Astrocyte of the cerebellum (primary cell): Measurements from ENCODE around the gene TNS4.

ENCODE experiments used
- DNase-seq: peaks from one replicate; pipeline ENCODE4 v3.0.0-alpha.2; 2011; ENCODE audit warnings: low read depth
- H3K4me3 ChIP-seq: 2 replicates; pipeline ENCODE4 v1.5.1; 2011; ENCODE audit warnings: mild to moderate bottlenecking, low read depth, low read length, moderate library complexity
- in situ Hi-C: cut with HindIII; loops from 2 replicates; pipeline ENCODE4 v1.10.0; 2017; ENCODE audit warnings: low sequenced_read_pairs
- TF ChIP-seq, protein P1 (sequence below): IDR thresholded peaks from 2 replicates; pipeline ENCODE4 v1.5.1; 2012; ENCODE audit warnings: low read length, low read depth, moderate library complexity, mild to moderate bottlenecking; ENCODE audit errors: missing control alignments

Gene TNS4

GRCh38 chr17:40522250-40522960 is 21.0 kb upstream of the TNS4 start:
- TF ChIP-seq, protein P1, sequence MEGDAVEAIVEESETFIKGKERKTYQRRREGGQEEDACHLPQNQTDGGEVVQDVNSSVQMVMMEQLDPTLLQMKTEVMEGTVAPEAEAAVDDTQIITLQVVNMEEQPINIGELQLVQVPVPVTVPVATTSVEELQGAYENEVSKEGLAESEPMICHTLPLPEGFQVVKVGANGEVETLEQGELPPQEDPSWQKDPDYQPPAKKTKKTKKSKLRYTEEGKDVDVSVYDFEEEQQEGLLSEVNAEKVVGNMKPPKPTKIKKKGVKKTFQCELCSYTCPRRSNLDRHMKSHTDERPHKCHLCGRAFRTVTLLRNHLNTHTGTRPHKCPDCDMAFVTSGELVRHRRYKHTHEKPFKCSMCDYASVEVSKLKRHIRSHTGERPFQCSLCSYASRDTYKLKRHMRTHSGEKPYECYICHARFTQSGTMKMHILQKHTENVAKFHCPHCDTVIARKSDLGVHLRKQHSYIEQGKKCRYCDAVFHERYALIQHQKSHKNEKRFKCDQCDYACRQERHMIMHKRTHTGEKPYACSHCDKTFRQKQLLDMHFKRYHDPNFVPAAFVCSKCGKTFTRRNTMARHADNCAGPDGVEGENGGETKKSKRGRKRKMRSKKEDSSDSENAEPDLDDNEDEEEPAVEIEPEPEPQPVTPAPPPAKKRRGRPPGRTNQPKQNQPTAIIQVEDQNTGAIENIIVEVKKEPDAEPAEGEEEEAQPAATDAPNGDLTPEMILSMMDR: no peak
- H3K4me3 ChIP-seq: no peak overlapping the region
- in situ Hi-C loops: no loop called here
- no peak for DNase-seq

GRCh38 chr17:40520991-40521453 is 19.6 kb upstream of the TNS4 start:
- DNase-seq: no peak
- H3K4me3 ChIP-seq: no peak overlapping the region
- TF ChIP-seq, protein P1: no peak
- in situ Hi-C loops: no loop called here

GRCh38 chr17:40519089-40519775 is 17.8 kb upstream of the TNS4 start:
- H3K4me3 ChIP-seq: no peak overlapping the region
- in situ Hi-C loops: no loop called here
- no peak for DNase-seq
- TF ChIP-seq, protein P1: no peak

GRCh38 chr17:40518401-40519088 is 17.1 kb upstream of the TNS4 start:
- in situ Hi-C loops: no loop called here
- TF ChIP-seq, protein P1: no peak
- H3K4me3 ChIP-seq: no peak overlapping the region
- DNase-seq: no peak

DNA sequence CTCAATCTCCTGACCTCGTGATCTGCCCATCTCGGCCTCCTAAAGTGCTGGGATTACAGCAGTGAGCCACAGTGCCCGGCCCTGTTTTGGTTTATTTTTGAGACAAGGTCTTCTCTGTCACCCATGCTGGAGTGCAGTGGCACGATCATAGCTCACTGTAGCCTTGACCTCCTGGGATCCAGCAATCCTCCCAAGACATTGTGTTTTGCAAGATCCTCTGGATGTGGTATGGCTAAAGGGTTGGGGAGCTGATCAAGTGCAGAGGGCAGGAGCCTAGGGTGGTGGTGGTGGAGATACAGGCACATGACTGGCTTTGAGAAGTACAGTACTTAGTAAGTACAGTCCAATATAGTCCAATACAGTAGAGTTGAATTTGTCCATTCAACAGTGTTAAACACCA is 16.6 kb upstream of the TNS4 start:
- in situ Hi-C loops: no loop called here
- no peak overlapping the region for H3K4me3 ChIP-seq
- DNase-seq: no peak
- TF ChIP-seq, protein P1: no peak

GRCh38 chr17:40517286-40517662 is 15.9 kb upstream of the TNS4 start:
- TF ChIP-seq, protein P1: no peak
- in situ Hi-C loops: no loop called here
- no peak for DNase-seq
- no peak overlapping the region for H3K4me3 ChIP-seq
